Neural progenitor cell (in vitro differentiated cells): ENCODE data around the gene GAGE12G. TPM values are rescaled to one million over a fixed set of nuclear protein-coding genes. Genes with fewer than 3 reads are reported as not detected.

ENCODE experiments used
- DNase-seq: peaks from one replicate; pipeline ENCODE4 v3.0.0-alpha.2; 2016; ENCODE audit warnings: low spot score
- H2AFZ ChIP-seq: fragments of 200-600 bp; sonication (generic); replicated peaks from 2 replicates; pipeline ENCODE4 v1.6.1; 2016; ENCODE audit warnings: antibody characterized with exemption
- H3F3A ChIP-seq: fragments of 200-600 bp; sonication (generic); 2 replicates; pipeline ENCODE4 v1.6.1; 2016; ENCODE audit warnings: antibody characterized with exemption, low read depth
- H3K27ac ChIP-seq: fragments of 200-600 bp; sonication (generic); 2 replicates; pipeline ENCODE4 v1.5.1; 2016; ENCODE audit warnings: mild to moderate bottlenecking
- H3K27me3 ChIP-seq: fragments of 200-600 bp; sonication (generic); 2 replicates; pipeline ENCODE4 v1.6.1; 2016; ENCODE audit warnings: mild to moderate bottlenecking, moderate library complexity
- H3K36me3 ChIP-seq: fragments of 200-600 bp; sonication (generic); 2 replicates; pipeline ENCODE4 v1.5.1; 2016
- H3K4me1 ChIP-seq: fragments of 200-600 bp; sonication (generic); 2 replicates; pipeline ENCODE4 v1.6.1; 2016; ENCODE audit warnings: mixed run types
- H3K4me2 ChIP-seq: fragments of 200-600 bp; sonication (generic); 2 replicates; pipeline ENCODE4 v1.6.1; 2016
- H3K4me3 ChIP-seq: fragments of 200-600 bp; sonication (generic); 2 replicates; pipeline ENCODE4 v1.5.1; 2016
- H3K79me2 ChIP-seq: fragments of 200-600 bp; sonication (generic); 2 replicates; pipeline ENCODE4 v1.6.1; 2016; ENCODE audit warnings: low read depth
- H3K9ac ChIP-seq: fragments of 200-600 bp; sonication (generic); 2 replicates; pipeline ENCODE4 v1.6.1; 2016
- H3K9me3 ChIP-seq: fragments of 200-600 bp; sonication (generic); 2 replicates; pipeline ENCODE4 v1.5.1; 2016; ENCODE audit warnings: low read depth
- H4K20me1 ChIP-seq: fragments of 200-600 bp; sonication (generic); 2 replicates; pipeline ENCODE4 v1.6.1; 2016; ENCODE audit warnings: low read depth
- H3K27ac Mint-ChIP-seq: 3 replicates; pipeline ENCODE4 v1.8.0; 2021; ENCODE audit warnings: mixed read lengths
- H3K27me3 Mint-ChIP-seq: 2 replicates; pipeline ENCODE4 v1.8.0; 2022; ENCODE audit warnings: low read depth, mild to moderate bottlenecking, inconsistent platforms, moderate library complexity, mixed read lengths; ENCODE audit not compliant: insufficient read depth
- H3K36me3 Mint-ChIP-seq: 3 replicates; pipeline ENCODE4 v1.8.0; 2021; ENCODE audit warnings: mixed read lengths
- H3K4me1 Mint-ChIP-seq: 3 replicates; pipeline ENCODE4 v1.8.0; 2021; ENCODE audit warnings: mixed read lengths
- H3K4me3 Mint-ChIP-seq: 3 replicates; pipeline ENCODE4 v1.8.0; 2021; ENCODE audit warnings: mild to moderate bottlenecking, moderate library complexity, mixed read lengths
- H3K9me3 Mint-ChIP-seq: 3 replicates; pipeline ENCODE4 v1.8.0; 2020; ENCODE audit warnings: mixed read lengths
- CTCF ChIP-seq: fragments of 200-600 bp; sonication (generic); IDR thresholded peaks from 2 replicates; pipeline ENCODE4 v1.5.1; 2017; ENCODE audit warnings: antibody characterized with exemption, mild to moderate bottlenecking
- EZH2 ChIP-seq: fragments of 200-600 bp; sonication (generic); IDR thresholded peaks from 2 replicates; pipeline ENCODE4 v1.6.1; 2017; ENCODE audit warnings: antibody characterized with exemption, mild to moderate bottlenecking, moderate library complexity
- EZH2phosphoT487 ChIP-seq: fragments of 200-600 bp; sonication (generic); IDR thresholded peaks from 2 replicates; pipeline ENCODE4 v1.6.1; 2017; ENCODE audit warnings: antibody characterized with exemption
- small RNA-seq: library from RNA; depleted of rRNA; stranded (forward); fragments of <200 nt; gene quantifications from one replicate; pipeline ENCODE3, GENCODE V24; 2015
- total RNA-seq: library from RNA; depleted of rRNA; stranded (reverse); fragments of >200 nt; gene quantifications from 2 replicates; pipeline ENCODE4 v1.2.3, GENCODE V29; 2015; ENCODE audit warnings: low replicate concordance

Gene GAGE12G
- total RNA-seq, 1 donor from 2014 or later = not detected

- H3K27ac Mint-ChIP-seq = no peak overlapping the region
- no peak for TF ChIP-seq EZH2phosphoT487
- TF ChIP-seq CTCF = no peak
- no peak for TF ChIP-seq EZH2
Observed at GRCh38 chrX:49618574-49618973, 48.4 kb downstream of the GAGE12G start.

More at GRCh38 chrX:49618574-49618973, 48.4 kb downstream of the GAGE12G start:
- H3K4me1 Mint-ChIP-seq = peaks cover 2% of the 10 kb centered on the region
- no peaks in the 10 kb centered on the region for H3F3A ChIP-seq
- DNase-seq = no peak
- H3K27ac ChIP-seq = no peak overlapping the region
- peaks cover 8% of the 10 kb centered on the region for H3K9me3 Mint-ChIP-seq
- H3K4me3 ChIP-seq = no peak overlapping the region
- peak overlapping the region; percentile 35 for H3K4me3 Mint-ChIP-seq
- no peaks in the 10 kb centered on the region for H3K79me2 ChIP-seq
- H3K4me1 ChIP-seq = no peaks in the 10 kb centered on the region
- H2AFZ ChIP-seq = no peak overlapping the region
- H3K9me3 ChIP-seq = no peaks in the 10 kb centered on the region
- no peak overlapping the region for H3K4me2 ChIP-seq
- H3K36me3 ChIP-seq = no peaks in the 10 kb centered on the region
- no peaks in the 10 kb centered on the region for H3K36me3 Mint-ChIP-seq
- H3K27me3 Mint-ChIP-seq = no peaks in the 10 kb centered on the region
- no peak overlapping the region for H3K9ac ChIP-seq
- no peaks in the 10 kb centered on the region for H3K27me3 ChIP-seq
- no peaks in the 10 kb centered on the region for H4K20me1 ChIP-seq

Small RNA genes within 50 kb of the gene (small RNA-seq; reads per million reads assigned to genes)
- not detected for gene GAGE12B

Other genes starting within 250 kb of the GAGE12G start
- not detected in 2 replicates for gene GAGE12J, start 248.4 kb upstream of the GAGE12G start, total RNA-seq
- not detected in 2 replicates for gene GAGE13, start 238.8 kb upstream of the GAGE12G start, total RNA-seq
- gene GAGE12C, start 38.2 kb upstream of the GAGE12G start, total RNA-seq = not detected in 2 replicates
- gene GAGE12D, start 28.7 kb upstream of the GAGE12G start, total RNA-seq = not detected in 2 replicates
- gene GAGE12E, start 19.1 kb upstream of the GAGE12G start, total RNA-seq = not detected in 2 replicates
- not detected in 2 replicates for gene GAGE12F, start 9.6 kb upstream of the GAGE12G start, total RNA-seq
- gene GAGE12H, start 9.5 kb downstream of the GAGE12G start, total RNA-seq = not detected in 2 replicates
- gene GAGE2A, start 19.1 kb downstream of the GAGE12G start, total RNA-seq = not detected in 2 replicates
- not detected in 2 replicates for gene GAGE1, start 28.6 kb downstream of the GAGE12G start, total RNA-seq
- not detected in 2 replicates for gene PAGE1, start 125.6 kb downstream of the GAGE12G start, total RNA-seq